ENCODE results near the gene BLMH. TPM values are rescaled to one million over a fixed set of nuclear protein-coding genes. Genes with fewer than 3 reads are reported as not detected.

Gene BLMH
- total and polyA plus RNA-seq, 9 of the 15 experiments (the other 6 are each of a cell fraction or from before 2014, with no cell fraction given): 26.0 to 118 (median 67.3) TPM

GRCh38 chr17:30336369-30337171, 44.8 kb upstream of the BLMH start (continued):
- TF ChIP-seq, protein P1, sequence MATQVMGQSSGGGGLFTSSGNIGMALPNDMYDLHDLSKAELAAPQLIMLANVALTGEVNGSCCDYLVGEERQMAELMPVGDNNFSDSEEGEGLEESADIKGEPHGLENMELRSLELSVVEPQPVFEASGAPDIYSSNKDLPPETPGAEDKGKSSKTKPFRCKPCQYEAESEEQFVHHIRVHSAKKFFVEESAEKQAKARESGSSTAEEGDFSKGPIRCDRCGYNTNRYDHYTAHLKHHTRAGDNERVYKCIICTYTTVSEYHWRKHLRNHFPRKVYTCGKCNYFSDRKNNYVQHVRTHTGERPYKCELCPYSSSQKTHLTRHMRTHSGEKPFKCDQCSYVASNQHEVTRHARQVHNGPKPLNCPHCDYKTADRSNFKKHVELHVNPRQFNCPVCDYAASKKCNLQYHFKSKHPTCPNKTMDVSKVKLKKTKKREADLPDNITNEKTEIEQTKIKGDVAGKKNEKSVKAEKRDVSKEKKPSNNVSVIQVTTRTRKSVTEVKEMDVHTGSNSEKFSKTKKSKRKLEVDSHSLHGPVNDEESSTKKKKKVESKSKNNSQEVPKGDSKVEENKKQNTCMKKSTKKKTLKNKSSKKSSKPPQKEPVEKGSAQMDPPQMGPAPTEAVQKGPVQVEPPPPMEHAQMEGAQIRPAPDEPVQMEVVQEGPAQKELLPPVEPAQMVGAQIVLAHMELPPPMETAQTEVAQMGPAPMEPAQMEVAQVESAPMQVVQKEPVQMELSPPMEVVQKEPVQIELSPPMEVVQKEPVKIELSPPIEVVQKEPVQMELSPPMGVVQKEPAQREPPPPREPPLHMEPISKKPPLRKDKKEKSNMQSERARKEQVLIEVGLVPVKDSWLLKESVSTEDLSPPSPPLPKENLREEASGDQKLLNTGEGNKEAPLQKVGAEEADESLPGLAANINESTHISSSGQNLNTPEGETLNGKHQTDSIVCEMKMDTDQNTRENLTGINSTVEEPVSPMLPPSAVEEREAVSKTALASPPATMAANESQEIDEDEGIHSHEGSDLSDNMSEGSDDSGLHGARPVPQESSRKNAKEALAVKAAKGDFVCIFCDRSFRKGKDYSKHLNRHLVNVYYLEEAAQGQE (IDR thresholded peaks at IDR 0.05; ENCODE audit: borderline replicate concordance): peak; percentile 78
- TF ChIP-seq, protein P1 (CRISPR knock-in tag; IDR thresholded peaks at IDR 0.05; ENCODE audit: low read depth): no peak
- TF ChIP-seq MCM3 (IDR thresholded peaks at IDR 0.05) (no peak), FOSL1 (tag; conservative IDR thresholded peaks at IDR 0.05) (no peak), NBN (IDR thresholded peaks at IDR 0.05; ENCODE audit: low read depth) (peak; percentile 86), TOE1 (IDR thresholded peaks at IDR 0.05; ENCODE audit: borderline replicate concordance) (peak; percentile 80; the same call in 1 of the 2 replicates), TOE1 (CRISPR knock-in tag; IDR thresholded peaks at IDR 0.05; ENCODE audit: borderline replicate concordance, low read depth) (no peak), HDAC3 (IDR thresholded peaks at IDR 0.05; ENCODE audit: borderline replicate concordance, partially characterized antibody) (no peak), TEAD4 (IDR thresholded peaks at IDR 0.05; ENCODE audit: low read length) (0 out of 2 replicates have a peak, but pooled peaks have one; percentile 11), TEAD4 (CRISPR knock-in tag; IDR thresholded peaks at IDR 0.05; ENCODE audit: borderline replicate concordance) (no peak), MAFG (tag; conservative IDR thresholded peaks at IDR 0.05) (0 out of 2 replicates have a peak, but pooled peaks have one; percentile 25), ZNF12 (CRISPR knock-in tag; IDR thresholded peaks at IDR 0.05) (no peak), FOXM1 (IDR thresholded peaks at IDR 0.05; ENCODE audit: low read depth) (peak; percentile 18; the same call in 1 of the 2 replicates), FOXM1 (CRISPR knock-in tag; IDR thresholded peaks at IDR 0.05; ENCODE audit: low read depth) (no peak), ZNF146 (CRISPR knock-in tag; IDR thresholded peaks at IDR 0.05; ENCODE audit: unreplicated experiment) (no peak)
- TF ChIP-seq, protein P2, sequence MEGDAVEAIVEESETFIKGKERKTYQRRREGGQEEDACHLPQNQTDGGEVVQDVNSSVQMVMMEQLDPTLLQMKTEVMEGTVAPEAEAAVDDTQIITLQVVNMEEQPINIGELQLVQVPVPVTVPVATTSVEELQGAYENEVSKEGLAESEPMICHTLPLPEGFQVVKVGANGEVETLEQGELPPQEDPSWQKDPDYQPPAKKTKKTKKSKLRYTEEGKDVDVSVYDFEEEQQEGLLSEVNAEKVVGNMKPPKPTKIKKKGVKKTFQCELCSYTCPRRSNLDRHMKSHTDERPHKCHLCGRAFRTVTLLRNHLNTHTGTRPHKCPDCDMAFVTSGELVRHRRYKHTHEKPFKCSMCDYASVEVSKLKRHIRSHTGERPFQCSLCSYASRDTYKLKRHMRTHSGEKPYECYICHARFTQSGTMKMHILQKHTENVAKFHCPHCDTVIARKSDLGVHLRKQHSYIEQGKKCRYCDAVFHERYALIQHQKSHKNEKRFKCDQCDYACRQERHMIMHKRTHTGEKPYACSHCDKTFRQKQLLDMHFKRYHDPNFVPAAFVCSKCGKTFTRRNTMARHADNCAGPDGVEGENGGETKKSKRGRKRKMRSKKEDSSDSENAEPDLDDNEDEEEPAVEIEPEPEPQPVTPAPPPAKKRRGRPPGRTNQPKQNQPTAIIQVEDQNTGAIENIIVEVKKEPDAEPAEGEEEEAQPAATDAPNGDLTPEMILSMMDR (IDR thresholded peaks at IDR 0.05 in 2 of 3, conservative IDR thresholded peaks at IDR 0.05 in 1 of 3; ENCODE audit: insufficient read depth in 2 of 3, low read depth in 1 of 3, low read length in 3 of 3): peak; percentile 80 to 90 (median 85)
- TF ChIP-seq, protein P3, sequence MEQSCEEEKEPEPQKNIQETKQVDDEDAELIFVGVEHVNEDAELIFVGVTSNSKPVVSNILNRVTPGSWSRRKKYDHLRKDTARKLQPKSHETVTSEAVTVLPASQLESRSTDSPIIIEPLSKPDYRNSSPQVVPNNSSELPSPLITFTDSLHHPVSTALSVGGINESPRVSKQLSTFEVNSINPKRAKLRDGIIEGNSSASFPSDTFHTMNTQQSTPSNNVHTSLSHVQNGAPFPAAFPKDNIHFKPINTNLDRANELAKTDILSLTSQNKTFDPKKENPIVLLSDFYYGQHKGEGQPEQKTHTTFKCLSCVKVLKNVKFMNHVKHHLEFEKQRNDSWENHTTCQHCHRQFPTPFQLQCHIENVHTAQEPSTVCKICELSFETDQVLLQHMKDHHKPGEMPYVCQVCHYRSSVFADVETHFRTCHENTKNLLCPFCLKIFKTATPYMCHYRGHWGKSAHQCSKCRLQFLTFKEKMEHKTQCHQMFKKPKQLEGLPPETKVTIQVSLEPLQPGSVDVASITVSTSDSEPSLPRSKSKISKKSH (CRISPR knock-in tag; IDR thresholded peaks at IDR 0.05): no peak

Measured in K562 (cell line).